Measurements from ENCODE around the gene FOXO3.

FOXO3 gene

GRCh38 chr6:108733051-108733450 lies 172.3 kb downstream of the FOXO3 start:
- ChIA-PET POLR2A (no interaction called here), CTCF (interaction anchor here (1.4 kb wide), 2 partner anchors 13 to 17 kb away, joined by 3 to 4 read pairs; no protein-coding TSS in a partner anchor)
- no peak for DNase-seq (ENCODE audit: extremely low spot score)
- no peak for TF ChIP-seq CTCF (IDR thresholded peaks at IDR 0.05; ENCODE audit: control extremely low read depth, extremely low read depth, low read depth, missing control alignments)

- POLR2A ChIA-PET: no interaction called here
- CTCF ChIA-PET: interaction anchor here (1.4 kb wide), 2 partner anchors 12 to 16 kb away, joined by 3 to 4 read pairs; no protein-coding TSS in a partner anchor
- DNase-seq (ENCODE audit: extremely low spot score): no peak
- no peak for TF ChIP-seq CTCF (IDR thresholded peaks at IDR 0.05; ENCODE audit: control extremely low read depth, extremely low read depth, low read depth, missing control alignments)
Observed at GRCh38 chr6:108733706-108734265, 173.1 kb downstream of the FOXO3 start.
